LoVo (cell line): Measurements from ENCODE around the gene SNX8.
"Not testable (repeated sequence)": the region's sequence is repeated elsewhere in the genome, so short reads cannot be mapped to it uniquely, and the experiment has no call there.

Experiments used
- DNase-seq: peaks from one replicate; pipeline ENCODE4 v3.0.0-alpha.2; 2016; ENCODE audit warnings: low spot score

The SNX8 gene

GRCh38 chr7:2289621-2290020 is 24.6 kb downstream of the SNX8 start:
- DNase-seq: no peak

- no peak for DNase-seq
These were observed 25.1 kb downstream of the SNX8 start for GRCh38 chr7:2289111-2289586.

GRCh38 chr7:2288503-2288902 is 25.7 kb downstream of the SNX8 start:
- DNase-seq: no peak

- no peak for DNase-seq
These were observed 26.5 kb downstream of the SNX8 start for GRCh38 chr7:2287745-2288144.

GRCh38 chr7:2283074-2283473 is 31.2 kb downstream of the SNX8 start:
- DNase-seq: no peak

- DNase-seq: no peak
These were observed 32.0 kb downstream of the SNX8 start for GRCh38 chr7:2282185-2282751.

DNA sequence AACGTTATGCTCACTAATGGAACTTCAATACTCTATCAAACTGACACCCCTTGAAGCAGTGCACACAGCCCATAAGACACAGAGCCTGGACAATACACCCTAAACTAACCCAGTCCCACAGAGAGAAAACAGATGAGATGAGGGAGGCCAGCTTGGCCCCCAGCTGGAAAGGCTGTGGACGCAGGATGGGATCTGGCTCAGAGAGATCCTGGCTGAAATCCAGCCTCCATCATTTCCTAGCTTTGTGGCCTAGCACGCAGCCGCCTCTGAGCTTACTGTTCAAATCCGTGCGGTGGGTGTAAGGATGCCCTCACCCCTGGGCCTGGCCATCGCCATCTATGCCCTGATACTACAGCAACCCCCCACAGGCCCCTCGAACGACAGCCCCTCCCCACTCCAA is 32.7 kb downstream of the SNX8 start:
- DNase-seq: no peak

- DNase-seq: no peak
These were observed 33.8 kb downstream of the SNX8 start for GRCh38 chr7:2280424-2280823.

- no peak for DNase-seq
These were observed 34.3 kb downstream of the SNX8 start for GRCh38 chr7:2279896-2280295.

DNA sequence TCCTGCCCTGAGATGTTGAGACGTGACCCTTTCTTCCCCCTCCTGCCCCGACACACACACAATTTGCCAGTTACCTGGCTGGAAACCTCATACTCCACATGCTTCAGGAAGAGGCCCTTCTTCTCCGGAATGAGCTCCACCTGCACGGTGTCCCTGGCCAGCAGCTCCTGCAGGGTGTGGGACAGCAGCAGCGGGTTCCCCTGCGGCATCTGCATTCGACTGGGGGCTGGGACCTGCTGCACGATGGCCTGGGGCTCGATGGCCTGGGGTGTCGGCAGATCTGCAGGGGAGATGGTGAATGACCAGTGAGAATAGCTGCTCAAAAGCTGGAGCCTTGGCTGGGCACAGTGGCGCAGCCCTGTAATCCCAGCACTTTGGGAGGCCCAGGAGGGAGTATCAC is 36.2 kb downstream of the SNX8 start:
- DNase-seq: no peak

DNA sequence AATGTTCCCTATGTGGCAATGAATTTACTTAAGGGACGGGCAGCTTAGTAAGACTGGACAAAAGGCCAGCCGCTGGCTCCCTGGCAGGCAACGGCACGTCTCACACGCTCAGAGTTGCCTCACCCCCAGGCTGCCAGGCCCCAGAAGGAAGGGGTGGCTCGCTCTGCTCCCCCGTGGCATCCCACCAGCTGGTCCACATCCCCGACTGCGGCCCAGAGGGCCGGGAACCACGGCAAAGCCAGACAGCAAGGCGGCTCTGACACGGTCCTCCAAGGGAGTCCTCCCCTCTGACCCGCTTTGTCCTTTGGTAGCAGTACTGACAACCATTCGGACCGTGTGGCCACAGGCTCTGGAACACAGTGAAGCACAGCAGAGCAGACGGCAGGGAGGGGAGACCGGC is 38.1 kb downstream of the SNX8 start:
- DNase-seq: no peak

DNA sequence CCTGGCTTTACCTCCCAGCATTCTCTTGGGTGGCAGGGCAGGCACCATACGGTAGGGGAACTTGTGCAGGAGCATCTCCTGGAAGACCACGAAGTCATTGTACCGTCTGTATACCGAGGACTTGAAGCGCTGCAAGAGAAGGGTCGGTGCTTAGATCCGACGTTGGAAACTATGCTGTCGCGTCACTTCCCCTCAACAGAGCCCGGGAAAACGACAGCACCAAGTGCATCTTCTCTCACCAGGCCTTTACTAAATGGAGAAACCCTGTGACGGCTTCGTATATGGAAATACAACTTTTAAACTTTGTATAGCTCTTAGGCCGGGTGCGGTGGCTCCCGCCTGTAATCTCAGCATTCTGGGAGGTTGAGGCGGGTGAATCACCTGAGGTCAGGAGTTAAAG is 39.1 kb downstream of the SNX8 start:
- DNase-seq: no peak

GRCh38 chr7:2274666-2275065 is 39.6 kb downstream of the SNX8 start:
- no peak for DNase-seq

DNA sequence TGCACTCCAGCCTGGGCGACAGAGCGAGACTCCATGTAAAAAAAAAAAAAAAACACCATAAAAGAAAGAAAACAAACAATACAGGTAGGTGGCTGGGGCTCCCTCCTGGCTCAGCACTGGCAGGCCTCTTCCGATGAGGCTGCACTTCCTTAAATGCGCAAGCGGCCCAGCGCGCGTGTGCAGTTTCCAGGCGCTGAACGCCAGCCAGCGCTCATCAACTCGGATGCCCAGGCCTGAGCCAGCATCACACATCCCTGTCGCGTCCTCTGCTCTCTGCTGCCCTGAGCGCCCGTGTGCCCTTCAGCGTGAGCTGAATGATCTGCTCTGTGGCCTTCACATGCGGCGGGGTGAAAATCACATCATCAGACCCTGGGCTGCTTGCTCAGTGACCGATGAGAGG is 40.4 kb downstream of the SNX8 start:
- DNase-seq: no peak

GRCh38 chr7:2272031-2272430 is 42.2 kb downstream of the SNX8 start:
- no peak for DNase-seq

DNA sequence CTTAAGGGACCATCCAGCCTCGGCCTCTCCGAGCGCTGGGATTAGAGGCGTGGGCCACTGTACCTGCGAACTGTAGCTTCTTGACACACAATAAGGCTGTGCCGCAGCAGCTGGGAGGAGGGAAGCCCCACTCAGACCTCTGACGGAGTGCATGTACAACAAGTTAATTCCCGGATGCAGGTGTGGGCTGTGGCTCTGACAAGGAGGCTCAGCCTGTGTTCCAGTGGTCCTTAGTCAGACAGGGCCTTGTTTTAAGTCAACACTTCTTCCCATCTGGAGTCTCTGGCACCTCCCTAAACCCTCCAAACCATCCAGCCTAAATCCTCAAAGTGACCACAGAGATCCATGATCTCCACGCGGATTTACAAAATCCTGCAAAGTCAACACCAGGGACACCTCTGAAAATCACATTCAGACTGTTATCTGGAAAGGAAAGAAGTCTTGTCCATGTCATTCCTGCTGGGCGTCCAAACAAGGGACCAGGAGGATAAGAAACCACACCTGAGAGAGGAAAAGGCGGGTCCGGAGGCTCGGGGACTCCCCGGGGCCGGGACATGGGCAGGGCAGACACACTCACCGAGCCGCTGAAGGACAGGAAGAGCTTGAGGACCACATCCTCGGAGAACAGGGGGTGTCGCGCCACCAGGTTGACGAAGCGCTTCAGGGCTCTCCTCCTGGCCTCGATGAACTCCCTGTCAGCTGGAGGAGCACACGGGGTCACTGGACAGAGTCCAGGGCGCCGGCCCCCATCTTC is 42.8 kb downstream of the SNX8 start:
- DNase-seq: no peak

DNA sequence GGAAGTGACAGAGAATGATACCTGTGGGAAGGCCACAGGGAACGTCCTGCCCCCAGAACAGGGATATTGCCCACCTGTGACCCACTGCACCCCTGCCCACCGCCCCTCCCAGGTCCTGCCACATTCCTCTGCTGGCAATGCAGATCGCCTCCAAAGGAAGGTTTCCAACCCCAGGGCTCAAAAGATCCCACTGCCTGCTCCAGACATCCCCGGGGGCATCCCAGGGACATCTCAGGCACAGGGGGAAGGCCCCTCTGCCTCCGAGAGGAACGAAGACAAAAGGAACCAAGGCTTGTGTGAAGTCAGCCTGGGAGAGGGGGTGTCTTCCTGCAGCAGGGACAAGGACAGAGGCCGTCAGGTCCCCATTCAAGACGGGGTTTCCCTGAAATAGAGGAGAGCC is 43.7 kb downstream of the SNX8 start:
- no peak for DNase-seq

DNA sequence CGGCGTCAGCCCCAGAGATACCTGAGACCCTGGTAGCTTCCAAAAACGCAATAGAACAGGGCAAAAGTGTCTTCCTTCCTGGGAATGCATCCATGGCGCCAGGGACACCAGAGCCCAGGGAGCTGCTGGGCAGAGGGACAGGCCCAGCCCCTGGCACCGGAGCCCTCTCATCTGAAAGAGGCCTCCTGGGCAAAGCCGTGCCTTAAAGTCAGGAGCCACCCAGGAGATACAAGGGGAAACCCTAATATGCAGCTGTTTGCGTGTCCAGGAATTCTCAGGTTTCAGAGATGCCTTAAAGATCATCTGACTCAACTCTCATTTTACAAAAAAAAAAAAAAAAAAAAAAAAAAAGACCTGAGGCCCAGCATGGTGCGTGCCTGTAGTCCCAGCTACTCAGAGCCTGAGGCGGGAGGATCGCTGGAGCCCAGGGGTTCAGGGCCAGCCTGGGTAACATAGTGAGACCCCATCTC is 44.2 kb downstream of the SNX8 start:
- DNase-seq: no peak

- DNase-seq: not testable (repeated sequence)
These were observed 44.9 kb downstream of the SNX8 start for GRCh38 chr7:2269089-2269990.

DNA sequence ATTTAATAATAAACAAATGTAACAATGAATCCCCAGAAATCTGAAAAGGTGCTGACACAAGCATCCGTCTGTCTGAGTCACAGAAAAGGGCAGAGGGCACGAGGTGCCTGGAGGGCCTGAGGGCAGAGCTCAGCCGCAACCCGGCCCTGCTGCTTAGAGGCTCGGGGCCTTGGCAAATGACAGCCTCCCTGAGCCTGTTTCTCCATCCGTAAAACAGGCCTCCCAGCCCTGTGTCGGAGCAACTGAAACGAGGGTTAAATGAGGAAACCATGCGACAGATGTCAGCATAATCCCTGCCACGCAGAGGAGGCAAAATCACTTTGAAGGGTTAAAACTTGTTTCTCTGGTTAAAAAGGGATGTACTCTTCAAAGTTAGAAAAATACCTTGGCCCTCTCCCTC is 47.3 kb downstream of the SNX8 start:
- no peak for DNase-seq

- no peak for DNase-seq
These were observed 50.1 kb downstream of the SNX8 start for GRCh38 chr7:2264158-2264557.

DNA sequence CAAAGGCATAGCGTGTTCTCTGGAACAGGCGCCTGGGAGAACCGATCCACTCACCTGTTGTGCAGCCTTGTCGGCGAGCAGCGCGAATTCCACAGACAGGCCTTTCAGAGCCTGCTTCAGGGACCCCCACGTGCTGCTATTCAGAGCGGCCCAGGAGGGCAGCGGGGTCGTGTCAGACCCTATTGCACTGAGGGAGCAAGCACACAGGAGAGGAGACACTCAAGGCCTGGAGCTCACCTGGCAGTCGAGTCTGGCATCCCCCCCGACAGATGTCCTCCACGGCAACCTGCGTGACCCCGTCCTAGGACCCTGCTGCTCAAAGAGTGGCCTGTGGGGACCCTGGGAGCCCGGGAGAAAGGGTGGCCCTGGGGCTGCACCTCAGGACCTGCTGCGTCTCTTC is 51.1 kb downstream of the SNX8 start:
- no peak for DNase-seq

- no peak for DNase-seq
These were observed 52.6 kb downstream of the SNX8 start for GRCh38 chr7:2261611-2262010.
